HG03175 (cell line): ENCODE results near the gene GLT1D1.

Source experiments
- ATAC-seq: cut with Tn5 transposase; IDR thresholded peaks from one replicate; pipeline ENCODE4 v1.9.1; 2021; ENCODE audit warnings: mild to moderate bottlenecking, moderate library complexity; ENCODE audit not compliant: unreplicated experiment

Gene GLT1D1

GRCh38 chr12:128852026-128852698 is 1.1 kb upstream of the GLT1D1 start:
- no peak for ATAC-seq

GRCh38 chr12:128853600-128854197 is 421 bp downstream of the GLT1D1 start:
- ATAC-seq: no peak

GRCh38 chr12:128856035-128856790 is 2.9 kb downstream of the GLT1D1 start:
- ATAC-seq: no peak

- ATAC-seq: no peak
Observed at GRCh38 chr12:128856791-128857078, 3.5 kb downstream of the GLT1D1 start.

GRCh38 chr12:128857133-128857763 is 4.0 kb downstream of the GLT1D1 start:
- no peak for ATAC-seq

- ATAC-seq: no peak
Observed at GRCh38 chr12:128859311-128859710, 6.0 kb downstream of the GLT1D1 start.

GRCh38 chr12:128861226-128862016 is 8.1 kb downstream of the GLT1D1 start:
- ATAC-seq: no peak

GRCh38 chr12:128863957-128864356 is 10.7 kb downstream of the GLT1D1 start:
- no peak for ATAC-seq

GRCh38 chr12:128864516-128865186 is 11.4 kb downstream of the GLT1D1 start:
- ATAC-seq: no peak

- no peak for ATAC-seq
Observed at GRCh38 chr12:128867466-128867865, 14.2 kb downstream of the GLT1D1 start.

GRCh38 chr12:128871516-128871892 is 18.2 kb downstream of the GLT1D1 start:
- peak; percentile 45 for ATAC-seq

- no peak for ATAC-seq
Observed at GRCh38 chr12:128872303-128872702, 19.0 kb downstream of the GLT1D1 start.

GRCh38 chr12:128876559-128876958 is 23.3 kb downstream of the GLT1D1 start:
- no peak for ATAC-seq

GRCh38 chr12:128879898-128880764 is 26.9 kb downstream of the GLT1D1 start:
- no peak for ATAC-seq

- ATAC-seq: no peak
Observed at GRCh38 chr12:128891856-128892255, 38.6 kb downstream of the GLT1D1 start.

- no peak for ATAC-seq
Observed at GRCh38 chr12:128903236-128903635, 50.0 kb downstream of the GLT1D1 start.

- no peak for ATAC-seq
Observed at GRCh38 chr12:128905003-128905544, 51.8 kb downstream of the GLT1D1 start.

GRCh38 chr12:128906485-128907137 is 53.3 kb downstream of the GLT1D1 start:
- no peak for ATAC-seq

GRCh38 chr12:128908254-128908653 is 55.0 kb downstream of the GLT1D1 start:
- ATAC-seq: no peak
